GM23248 (cell line): ENCODE measurements around the gene DKKL1. TPM values are rescaled to one million over a fixed set of nuclear protein-coding genes. Genes with fewer than 3 reads are reported as not detected.
A peak's percentile ranks its signal among the peaks of the same experiment; 100 is the strongest.

Source experiments
- DNase-seq: peaks from one replicate; pipeline ENCODE4 v3.0.0-alpha.2; 2015
- H2AFZ ChIP-seq: fragments of 200-600 bp; sonication (generic); 2 replicates; pipeline ENCODE4 v1.6.1; 2016; ENCODE audit warnings: antibody characterized with exemption
- H3F3A ChIP-seq: fragments of 200-600 bp; sonication (generic); 2 replicates; pipeline ENCODE4 v1.6.1; 2016; ENCODE audit warnings: mild to moderate bottlenecking, antibody characterized with exemption, mixed run types; ENCODE audit not compliant: insufficient read depth
- H3K27ac ChIP-seq: fragments of 200-600 bp; sonication (generic); 2 replicates; pipeline ENCODE4 v1.5.1; 2016; ENCODE audit warnings: mild to moderate bottlenecking
- H3K27me3 ChIP-seq: fragments of 200-600 bp; sonication (generic); replicated peaks from 2 replicates; pipeline ENCODE4 v1.6.1; 2016; ENCODE audit warnings: mild to moderate bottlenecking; ENCODE audit not compliant: insufficient read depth
- H3K36me3 ChIP-seq: fragments of 200-600 bp; sonication (generic); 2 replicates; pipeline ENCODE4 v1.6.1; 2016; ENCODE audit warnings: low read depth, mild to moderate bottlenecking
- H3K4me1 ChIP-seq: fragments of 200-600 bp; sonication (generic); 2 replicates; pipeline ENCODE4 v1.6.1; 2016; ENCODE audit warnings: mild to moderate bottlenecking; ENCODE audit not compliant: insufficient read depth
- H3K4me2 ChIP-seq: fragments of 200-600 bp; sonication (generic); one replicate; pipeline ENCODE4 v1.6.1; 2016; ENCODE audit warnings: mild to moderate bottlenecking; ENCODE audit not compliant: unreplicated experiment
- H3K4me3 ChIP-seq: fragments of 200-600 bp; sonication (generic); 2 replicates; pipeline ENCODE4 v1.5.1; 2016; ENCODE audit warnings: mild to moderate bottlenecking
- H3K79me2 ChIP-seq: fragments of 200-600 bp; sonication (generic); 2 replicates; pipeline ENCODE4 v1.6.1; 2016; ENCODE audit warnings: mild to moderate bottlenecking; ENCODE audit not compliant: insufficient read depth
- H3K9ac ChIP-seq: fragments of 200-600 bp; sonication (generic); 2 replicates; pipeline ENCODE4 v1.6.1; 2016; ENCODE audit warnings: mild to moderate bottlenecking
- H3K9me2 ChIP-seq: fragments of 200-600 bp; sonication (generic); 2 replicates; pipeline ENCODE4 v1.6.1; 2016; ENCODE audit warnings: mixed run types, mild to moderate bottlenecking, moderate library complexity; ENCODE audit not compliant: insufficient read depth
- H3K9me3 ChIP-seq: fragments of 200-600 bp; sonication (generic); one replicate; pipeline ENCODE4 v1.6.1; 2017; ENCODE audit warnings: low read depth
- H4K20me1 ChIP-seq: fragments of 200-600 bp; sonication (generic); 2 replicates; pipeline ENCODE4 v1.6.0; 2016; ENCODE audit not compliant: insufficient read depth
- EZH2 ChIP-seq: fragments of 200-600 bp; sonication (generic); IDR thresholded peaks from 2 replicates; pipeline ENCODE4 v1.6.1; 2018; ENCODE audit warnings: antibody characterized with exemption, mild to moderate bottlenecking; ENCODE audit not compliant: insufficient read depth, poor library complexity, severe bottlenecking
- EZH2phosphoT487 ChIP-seq: fragments of 200-600 bp; sonication (generic); IDR thresholded peaks from 2 replicates; pipeline ENCODE4 v1.6.1; 2018; ENCODE audit warnings: antibody characterized with exemption, moderate library complexity, mild to moderate bottlenecking, low read depth; ENCODE audit not compliant: insufficient read depth
- WGBS, 2 experiments: methylation state at CpG; one replicate each; pipeline ENCODE4 v1.1.6; 2015 to 2017; ENCODE audit warnings: low lambda C conversion rate in 2 of 2, low coverage in 1 of 2; ENCODE audit errors: missing lambda C conversion rate in 2 of 2; 5-methylcytosine and 5-hydroxymethylcytosine counted together
- in situ Hi-C: fragments of 300-500 bp; cut with MboI; formaldehyde crosslinking; loops from 2 replicates; pipeline ENCODE4 v1.15.0; 2020
- polyA plus RNA-seq: library from polyadenylated mRNA; unstranded; fragments of >200 nt; fragmentation: Nextera tagmentation; extraction: Ambion mirVana; gene quantifications from 2 replicates; pipeline ENCODE4 v1.2.1, GENCODE V29; 2016
- total RNA-seq: library from RNA; depleted of rRNA; stranded (reverse); fragments of >200 nt; shearing (Covaris generic); gene quantifications from 2 replicates; pipeline ENCODE4 v1.2.3, GENCODE V29; 2014

Gene DKKL1
- total and polyA plus RNA-seq, 2 experiments from 2014 or later = not detected

DNA sequence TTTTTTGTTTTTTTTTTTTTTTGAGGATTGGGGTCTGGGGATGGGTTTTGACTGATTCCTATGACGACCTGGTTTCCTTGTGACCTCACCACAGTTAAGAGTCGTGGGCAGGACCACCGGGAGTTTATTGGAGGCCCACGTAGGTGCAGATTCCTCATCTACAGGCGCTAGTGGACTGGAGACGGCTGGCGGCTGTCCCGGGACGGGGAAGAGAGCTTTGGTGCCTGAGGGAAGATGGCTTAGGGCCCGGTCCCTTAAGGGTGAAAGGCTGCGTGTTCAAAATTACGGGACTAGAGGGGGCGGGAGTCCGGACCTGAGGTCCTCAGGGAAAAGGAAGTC, 779 bp upstream of the DKKL1 start:
- peak; percentile 76 for DNase-seq
- H3K9me3 ChIP-seq = no peaks in the 10 kb centered on the region
- H3K27ac ChIP-seq = peak overlapping the region; percentile 54
- 0 out of 2 replicates have a peak, but pooled peaks cover 2% of the 10 kb centered on the region for H3F3A ChIP-seq
- no peak for TF ChIP-seq EZH2phosphoT487
- TF ChIP-seq EZH2 = no peak
- H2AFZ ChIP-seq = peak overlapping the region; percentile 90
- H3K4me3 ChIP-seq = peak overlapping the region; percentile 89
- H3K79me2 ChIP-seq = no peaks in the 10 kb centered on the region
- no peaks in the 10 kb centered on the region for H3K9me2 ChIP-seq
- 0 out of 2 replicates have a peak, but pooled peaks cover 4% of the 10 kb centered on the region for H3K4me1 ChIP-seq
- H3K9ac ChIP-seq = peak overlapping the region; percentile 86
- no peaks in the 10 kb centered on the region for H3K36me3 ChIP-seq
- in situ Hi-C loops = no loop called here
- H3K27me3 ChIP-seq = no peaks in the 10 kb centered on the region
- H3K4me2 ChIP-seq = peak overlapping the region; percentile 80
- WGBS, 2 experiments = 1% methylated on average over 14 of the region's 14 CpGs
- H4K20me1 ChIP-seq = no peaks in the 10 kb centered on the region

DNA sequence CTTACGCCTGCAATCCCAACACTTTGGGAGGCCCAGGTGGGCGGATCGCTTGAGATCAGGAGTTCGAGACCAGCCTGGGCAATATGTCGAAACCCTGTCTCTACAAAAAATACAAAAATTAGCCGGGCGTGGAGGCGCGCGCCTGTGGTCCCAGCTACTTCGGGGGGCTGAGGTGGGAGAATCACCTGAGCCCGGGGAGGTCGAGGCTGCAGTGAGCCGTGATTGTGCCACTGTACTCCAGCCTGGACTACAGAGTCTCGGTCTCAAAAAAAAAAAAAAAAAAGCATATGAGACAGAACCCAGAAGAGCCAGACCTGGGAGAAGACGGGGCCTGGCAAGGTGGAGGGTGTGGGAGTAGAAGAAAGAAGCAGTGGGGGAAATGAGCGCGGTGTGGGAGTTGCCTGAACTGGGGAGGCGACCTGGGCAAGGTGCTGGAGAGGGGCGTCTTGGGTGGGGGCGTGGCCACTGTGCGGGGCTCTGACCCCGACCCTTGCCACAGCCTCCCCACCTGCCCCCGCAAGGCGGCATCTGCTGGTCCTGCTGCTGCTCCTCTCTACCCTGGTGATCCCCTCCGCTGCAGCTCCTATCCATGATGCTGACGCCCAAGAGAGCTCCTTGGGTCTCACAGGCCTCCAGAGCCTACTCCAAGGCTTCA, 533 bp downstream of the DKKL1 start:
- H3K9me3 ChIP-seq = no peaks in the 10 kb centered on the region
- in situ Hi-C loops = no loop called here
- 0 out of 2 replicates have a peak, but pooled peaks cover 4% of the 10 kb centered on the region for H3K4me1 ChIP-seq
- H4K20me1 ChIP-seq = no peaks in the 10 kb centered on the region
- H3K27me3 ChIP-seq = no peaks in the 10 kb centered on the region
- peak overlapping the region; percentile 15; the same call in 1 of the 2 replicates for H3K27ac ChIP-seq
- TF ChIP-seq EZH2 (no peak), EZH2phosphoT487 (no peak)
- H3K4me3 ChIP-seq = peak overlapping the region; percentile 58
- H3K4me2 ChIP-seq = peak overlapping the region; percentile 58
- H3K79me2 ChIP-seq = no peaks in the 10 kb centered on the region
- peak overlapping the region; percentile 78 for H2AFZ ChIP-seq
- H3K36me3 ChIP-seq = no peaks in the 10 kb centered on the region
- 80 to 81% methylated on average over 17 to 25 of the region's 27 CpGs for WGBS, 2 experiments
- H3F3A ChIP-seq = 0 out of 2 replicates have a peak, but pooled peaks cover 2% of the 10 kb centered on the region
- no peaks in the 10 kb centered on the region for H3K9me2 ChIP-seq
- no peak for DNase-seq
- no peak overlapping the region for H3K9ac ChIP-seq

DNA sequence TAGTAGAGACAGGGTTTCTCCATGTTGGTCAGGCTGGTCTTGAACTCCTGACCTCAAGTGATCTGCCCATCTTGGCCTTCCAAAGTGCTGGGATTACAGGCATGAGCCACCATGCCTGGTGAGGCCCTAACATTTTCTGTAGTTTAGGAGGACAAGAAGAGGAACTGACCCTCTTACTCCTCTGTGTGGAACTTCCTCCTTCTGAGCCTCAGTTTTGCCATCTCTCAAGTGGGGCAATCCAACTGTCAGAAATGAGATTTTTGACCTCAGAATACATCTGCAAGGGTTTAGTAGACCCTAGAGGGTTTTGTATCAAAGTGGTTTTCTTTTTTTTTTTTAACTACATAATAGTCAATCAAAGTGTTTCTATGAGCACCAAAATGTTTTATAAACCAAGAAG, 2.4 kb downstream of the DKKL1 start:
- Histone ChIP-seq H3K27me3 (no peaks in the 10 kb centered on the region), H3K9me3 (no peaks in the 10 kb centered on the region), H3K79me2 (no peaks in the 10 kb centered on the region), H3K4me1 (0 out of 2 replicates have a peak, but pooled peaks cover 4% of the 10 kb centered on the region), H3K36me3 (no peaks in the 10 kb centered on the region), H3K9me2 (no peaks in the 10 kb centered on the region), H2AFZ (no peak overlapping the region), H4K20me1 (no peaks in the 10 kb centered on the region), H3F3A (0 out of 2 replicates have a peak, but pooled peaks cover 2% of the 10 kb centered on the region), H3K27ac (no peak overlapping the region), H3K4me2 (no peak overlapping the region), H3K9ac (no peak overlapping the region), H3K4me3 (no peak overlapping the region)
- TF ChIP-seq EZH2 (no peak), EZH2phosphoT487 (no peak)
- in situ Hi-C loops = no loop called here
- DNase-seq = no peak

DNA sequence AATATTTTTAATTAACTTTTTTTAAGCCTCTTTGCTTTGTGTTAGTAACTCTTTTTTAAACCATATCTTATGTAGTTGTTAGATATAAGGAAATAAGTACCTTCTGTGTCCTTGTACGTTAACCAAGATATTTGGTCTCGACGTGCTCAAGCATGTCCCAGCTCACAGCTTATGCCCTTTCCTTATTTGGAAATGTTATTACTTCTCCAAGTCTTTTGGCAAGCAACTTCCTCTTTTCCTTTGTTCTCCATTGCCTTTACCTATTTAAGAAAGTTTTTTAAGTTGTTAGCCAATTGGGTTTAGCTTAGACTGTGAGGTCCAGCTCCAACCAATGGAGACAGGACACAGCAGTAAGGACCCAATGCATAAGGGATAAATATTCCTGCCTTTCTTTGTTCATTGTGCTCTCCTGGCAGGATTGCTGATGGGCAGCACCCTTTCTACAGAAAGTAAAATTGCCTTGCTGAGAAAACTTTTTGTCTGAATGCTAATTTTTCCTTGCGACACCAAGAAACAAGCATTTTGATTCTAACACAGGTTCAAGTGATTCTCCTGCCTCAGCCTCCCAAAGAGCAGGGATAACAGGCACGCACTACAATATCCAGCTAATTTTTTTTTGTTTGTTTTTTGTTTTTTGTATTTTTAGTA, 5.2 kb downstream of the DKKL1 start:
- Histone ChIP-seq H3K9me2 (no peaks in the 10 kb centered on the region), H3F3A (no peaks in the 10 kb centered on the region), H4K20me1 (no peaks in the 10 kb centered on the region), H3K27ac (no peak overlapping the region), H3K36me3 (no peaks in the 10 kb centered on the region), H3K4me3 (no peak overlapping the region), H3K9me3 (no peaks in the 10 kb centered on the region), H2AFZ (no peak overlapping the region), H3K79me2 (no peaks in the 10 kb centered on the region), H3K4me2 (no peak overlapping the region), H3K4me1 (no peaks in the 10 kb centered on the region), H3K9ac (no peak overlapping the region), H3K27me3 (no peaks in the 10 kb centered on the region; the same call in none of the 2 replicates)
- WGBS, 2 experiments = 70 to 73% methylated on average over 5 of the region's 5 CpGs
- in situ Hi-C loops = no loop called here
- DNase-seq = no peak
- no peak for TF ChIP-seq EZH2
- TF ChIP-seq EZH2phosphoT487 = no peak
